Activated CD8-positive, alpha-beta T cell treated with anti-CD3 and anti-CD28 coated beads for 36 hours (primary cell): ENCODE data around the gene PINK1. TPM values are rescaled to one million over a fixed set of nuclear protein-coding genes. Genes with fewer than 3 reads are reported as not detected.

Experiments
- ATAC-seq: fragments of 200-7000 bp; cut with Tn5 transposase; one replicate; pipeline ENCODE4 v1.10.0; 2021; ENCODE audit warnings: mild to moderate bottlenecking, moderate library complexity
- CTCF ChIA-PET: fragments of 350-600 bp; sonication (Branson Sonifier 250); formaldehyde crosslinking; loops from one replicate; lab custom pipeline; 2021; ENCODE audit warnings: antibody characterized with exemption; lab: Charles Lee
- POLR2A ChIA-PET: fragments of 350-600 bp; sonication (Branson Sonifier 250); formaldehyde crosslinking; loops from one replicate; lab custom pipeline; 2021; ENCODE audit warnings: antibody characterized with exemption; lab: Charles Lee
- DNase-seq: peaks from one replicate; pipeline ENCODE4 v3.0.0-alpha.2; 2020
- H3K27ac Mint-ChIP-seq: one replicate; pipeline ENCODE4 v1.8.0; 2021; ENCODE audit warnings: mild to moderate bottlenecking, mixed read lengths
- H3K27me3 Mint-ChIP-seq: one replicate; pipeline ENCODE4 v1.8.0; 2021; ENCODE audit warnings: mixed read lengths
- H3K36me3 Mint-ChIP-seq: one replicate; pipeline ENCODE4 v1.8.0; 2021; ENCODE audit warnings: low read depth, mixed read lengths
- H3K4me1 Mint-ChIP-seq: one replicate; pipeline ENCODE4 v1.8.0; 2021; ENCODE audit warnings: low read depth, mixed read lengths
- H3K4me3 Mint-ChIP-seq: one replicate; pipeline ENCODE4 v1.8.0; 2021; ENCODE audit warnings: mild to moderate bottlenecking, moderate library complexity, mixed read lengths
- H3K9me3 Mint-ChIP-seq: one replicate; pipeline ENCODE4 v1.8.0; 2021; ENCODE audit warnings: mixed read lengths
- intact Hi-C: fragments of 100-400 bp; cut with micrococcal nuclease; formaldehyde crosslinking; loops from one replicate; pipeline ENCODE4 v1.10.0; 2022
- total RNA-seq, 2 experiments: library from RNA; stranded (reverse); gene quantifications; one replicate each; pipeline ENCODE4 v1.2.3, GENCODE V29; 2021
- TF ChIP-seq, protein P1 (sequence below): fragments of 200-600 bp; IDR thresholded peaks from one replicate; pipeline ENCODE4 v1.8.0; 2022; ENCODE audit warnings: antibody characterized with exemption, mild to moderate bottlenecking

The PINK1 gene
- total RNA-seq, 2 experiments from 2014 or later, result 2.7 to 3.3 TPM

DNA sequence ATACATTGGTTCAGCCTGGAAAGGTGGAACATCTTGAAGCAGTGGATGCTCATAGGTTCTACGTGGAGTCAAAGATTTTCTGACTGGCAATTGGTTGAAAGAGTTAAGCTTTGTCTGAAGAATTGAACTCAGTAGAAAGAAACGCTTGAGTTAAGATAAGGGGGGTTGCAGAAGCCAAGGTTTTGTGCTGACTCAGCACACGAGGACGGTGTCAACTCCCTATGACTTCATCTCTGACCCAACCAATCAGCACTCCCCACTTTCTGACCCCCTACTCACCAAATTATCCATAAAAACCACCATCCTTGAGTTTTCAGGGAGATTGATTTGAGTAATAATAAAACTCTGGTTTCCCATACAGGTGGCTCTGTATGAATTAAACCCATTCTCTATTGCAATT lies 2.5 kb upstream of the PINK1 start:
- DNase-seq (no peak), ATAC-seq (no peak)
- intact Hi-C loops, result no loop called here
- H3K27ac Mint-ChIP-seq, result no peak overlapping the region
- TF ChIP-seq, protein P1, sequence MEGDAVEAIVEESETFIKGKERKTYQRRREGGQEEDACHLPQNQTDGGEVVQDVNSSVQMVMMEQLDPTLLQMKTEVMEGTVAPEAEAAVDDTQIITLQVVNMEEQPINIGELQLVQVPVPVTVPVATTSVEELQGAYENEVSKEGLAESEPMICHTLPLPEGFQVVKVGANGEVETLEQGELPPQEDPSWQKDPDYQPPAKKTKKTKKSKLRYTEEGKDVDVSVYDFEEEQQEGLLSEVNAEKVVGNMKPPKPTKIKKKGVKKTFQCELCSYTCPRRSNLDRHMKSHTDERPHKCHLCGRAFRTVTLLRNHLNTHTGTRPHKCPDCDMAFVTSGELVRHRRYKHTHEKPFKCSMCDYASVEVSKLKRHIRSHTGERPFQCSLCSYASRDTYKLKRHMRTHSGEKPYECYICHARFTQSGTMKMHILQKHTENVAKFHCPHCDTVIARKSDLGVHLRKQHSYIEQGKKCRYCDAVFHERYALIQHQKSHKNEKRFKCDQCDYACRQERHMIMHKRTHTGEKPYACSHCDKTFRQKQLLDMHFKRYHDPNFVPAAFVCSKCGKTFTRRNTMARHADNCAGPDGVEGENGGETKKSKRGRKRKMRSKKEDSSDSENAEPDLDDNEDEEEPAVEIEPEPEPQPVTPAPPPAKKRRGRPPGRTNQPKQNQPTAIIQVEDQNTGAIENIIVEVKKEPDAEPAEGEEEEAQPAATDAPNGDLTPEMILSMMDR, result no peak
- peaks cover 7% of the 10 kb centered on the region for H3K9me3 Mint-ChIP-seq
- H3K4me1 Mint-ChIP-seq, result peaks cover 11% of the 10 kb centered on the region
- peaks cover 6% of the 10 kb centered on the region for H3K27me3 Mint-ChIP-seq
- POLR2A ChIA-PET, result no interaction called here
- CTCF ChIA-PET, result interaction anchor here (0.6 to 1.8 kb wide), 6 partner anchors 9 to 222 kb away, joined by 3 to 8 read pairs (median 3); no protein-coding TSS in a partner anchor
- no peak overlapping the region for H3K4me3 Mint-ChIP-seq
- H3K36me3 Mint-ChIP-seq, result no peaks in the 10 kb centered on the region

DNA sequence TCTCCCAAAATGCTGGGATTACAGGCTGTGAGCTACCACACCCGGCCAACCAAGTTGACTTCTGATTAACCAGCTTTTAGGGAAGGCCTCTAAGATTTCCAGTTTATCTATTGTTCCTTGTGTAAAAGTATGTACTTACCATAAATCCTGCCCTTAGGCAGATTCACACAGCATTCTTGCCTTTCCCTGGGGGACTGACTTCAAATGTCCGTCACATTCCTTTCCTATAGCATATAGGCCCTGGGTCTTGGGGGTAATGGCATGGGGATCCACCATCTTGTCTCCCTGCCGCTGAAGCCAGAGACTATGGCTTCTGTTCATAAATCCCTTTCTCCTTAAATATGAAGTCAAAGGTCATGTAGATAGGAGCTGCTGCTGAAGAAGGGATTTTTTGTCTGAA lies 872 bp upstream of the PINK1 start:
- DNase-seq, result no peak
- intact Hi-C loops, result no loop called here
- H3K27me3 Mint-ChIP-seq, result peaks cover 6% of the 10 kb centered on the region
- peaks cover 11% of the 10 kb centered on the region for H3K4me1 Mint-ChIP-seq
- TF ChIP-seq, protein P1, result no peak
- CTCF ChIA-PET, result interaction anchor here (0.6 to 3.2 kb wide), 22 partner anchors 8 to 1129 kb away, joined by 3 to 31 read pairs (median 6); partner anchors contain the start of genes DDOST and FAM43B
- POLR2A ChIA-PET, result no interaction called here
- H3K9me3 Mint-ChIP-seq, result peaks cover 7% of the 10 kb centered on the region
- H3K36me3 Mint-ChIP-seq, result no peaks in the 10 kb centered on the region
- peak overlapping the region; percentile 62 for H3K4me3 Mint-ChIP-seq
- ATAC-seq, result no peak
- no peak overlapping the region for H3K27ac Mint-ChIP-seq

DNA sequence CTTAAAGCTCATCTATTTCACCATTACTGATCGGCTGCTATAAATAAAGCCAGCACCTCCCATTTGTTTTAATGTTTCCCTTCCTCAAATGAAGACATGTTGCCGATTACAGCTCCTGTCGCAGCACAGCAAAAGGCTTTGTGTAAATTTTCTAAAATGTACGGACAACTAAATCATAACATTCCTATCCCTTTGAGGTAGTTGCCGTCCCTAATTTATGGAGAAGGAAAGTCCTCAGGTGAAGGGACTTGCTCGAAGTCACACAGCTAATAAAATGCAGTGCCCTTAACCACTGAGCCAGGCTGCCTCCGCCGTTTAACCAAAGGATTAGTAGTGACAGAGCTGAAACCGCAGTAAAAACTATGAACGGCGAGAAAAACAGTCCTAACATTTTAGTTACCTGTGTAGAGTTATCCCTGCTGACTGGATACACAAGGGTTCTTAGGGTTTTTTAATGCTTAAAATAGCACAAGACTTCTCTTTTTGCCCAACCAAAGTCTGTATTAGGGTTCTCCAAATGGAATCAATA lies 871 bp downstream of the PINK1 start:
- Mint-ChIP-seq H3K27ac (peak overlapping the region; percentile 73), H3K4me1 (peaks cover 11% of the 10 kb centered on the region), H3K36me3 (no peaks in the 10 kb centered on the region), H3K9me3 (peaks cover 2% of the 10 kb centered on the region), H3K27me3 (peaks cover under 1% of the 10 kb centered on the region), H3K4me3 (peak overlapping the region; percentile 81)
- CTCF ChIA-PET, result interaction anchor here (0.6 to 3.2 kb wide), 33 partner anchors 9 to 561 kb away, joined by 3 to 31 read pairs (median 5); partner anchors contain the start of genes DDOST, FAM43B and MUL1
- intact Hi-C loops, result no loop called here
- TF ChIP-seq, protein P1, result no peak
- peak; percentile 28 for ATAC-seq
- DNase-seq, result peak; percentile 33
- POLR2A ChIA-PET, result interaction anchor here (0.6 to 1.8 kb wide), 4 partner anchors 14 to 30 kb away, joined by 3 to 6 read pairs (median 3); no protein-coding TSS in a partner anchor

GRCh38 chr1:20634594-20635084 lies 1.4 kb downstream of the PINK1 start:
- H3K9me3 Mint-ChIP-seq, result no peaks in the 10 kb centered on the region
- peak; percentile 50 for DNase-seq
- ChIA-PET POLR2A (interaction anchor here (0.7 to 1.8 kb wide), 2 partner anchors 13 to 18 kb away, joined by 3 to 6 read pairs; no protein-coding TSS in a partner anchor), CTCF (interaction anchor here (0.8 to 2.9 kb wide), 12 partner anchors 9 to 151 kb away, joined by 3 to 21 read pairs (median 6); partner anchors contain the start of genes DDOST and MUL1)
- intact Hi-C loops, result no loop called here
- H3K4me3 Mint-ChIP-seq, result peak overlapping the region; percentile 81
- no peaks in the 10 kb centered on the region for H3K36me3 Mint-ChIP-seq
- H3K27me3 Mint-ChIP-seq, result no peaks in the 10 kb centered on the region
- H3K4me1 Mint-ChIP-seq, result peaks cover 11% of the 10 kb centered on the region
- peak; percentile 45 for ATAC-seq
- no peak overlapping the region for H3K27ac Mint-ChIP-seq
- TF ChIP-seq, protein P1, result no peak

DNA sequence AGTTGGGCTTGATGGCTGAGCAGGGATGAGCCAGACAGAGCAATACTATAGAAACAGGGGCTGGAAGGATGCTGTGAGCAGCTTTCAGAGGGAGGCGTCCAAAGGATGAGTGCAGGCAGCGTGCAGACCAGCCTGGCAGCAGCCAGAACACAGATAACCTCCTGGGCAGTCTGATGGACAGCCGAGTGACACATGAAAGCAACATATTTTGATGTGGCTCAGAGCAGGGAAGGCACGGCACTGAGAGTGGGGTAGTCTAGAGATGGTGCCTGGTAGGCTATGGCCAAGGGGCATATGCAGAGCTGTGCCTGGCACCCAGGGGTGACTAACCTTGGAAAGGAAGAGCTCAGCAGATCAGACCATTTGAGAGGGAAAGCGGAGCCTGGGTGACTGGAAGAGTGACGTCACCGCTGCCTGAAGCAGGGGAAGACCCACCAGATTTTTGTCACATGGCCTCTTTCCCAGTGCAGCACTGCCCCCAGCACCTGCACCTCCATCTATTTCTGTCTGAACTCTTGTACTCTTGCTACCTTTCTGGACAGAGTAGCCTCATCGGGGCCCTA lies 3.6 kb downstream of the PINK1 start:
- Mint-ChIP-seq H3K27me3 (no peaks in the 10 kb centered on the region), H3K27ac (no peak overlapping the region), H3K4me3 (no peak overlapping the region), H3K9me3 (no peaks in the 10 kb centered on the region), H3K4me1 (peaks cover 11% of the 10 kb centered on the region), H3K36me3 (no peaks in the 10 kb centered on the region)
- TF ChIP-seq, protein P1, result no peak
- DNase-seq (no peak), ATAC-seq (no peak)
- intact Hi-C loops, result no loop called here
- CTCF ChIA-PET, result interaction anchor here (0.6 to 1.4 kb wide), 2 partner anchors 13 to 338 kb away, joined by 3 to 4 read pairs; no protein-coding TSS in a partner anchor
- POLR2A ChIA-PET, result no interaction called here
